H1 (cell line): Measurements from ENCODE around the gene AKT1. TPM values are rescaled to one million over a fixed set of nuclear protein-coding genes. Genes with fewer than 3 reads are reported as not detected.
"Not testable (repeated sequence)": the region's sequence is repeated elsewhere in the genome, so short reads cannot be mapped to it uniquely, and the experiment has no call there.

Experiments
- CTCF ChIA-PET: fragments of 300-600 bp; sonication (Branson Sonifier 250); formaldehyde crosslinking; loops from one replicate; lab custom pipeline; 2021; ENCODE audit not compliant: partially characterized antibody; lab: Charles Lee
- POLR2A ChIA-PET: fragments of 300-600 bp; sonication (Branson Sonifier 250); formaldehyde crosslinking; loops from one replicate; lab custom pipeline; 2021; ENCODE audit warnings: inconsistent platforms; ENCODE audit not compliant: partially characterized antibody; lab: Charles Lee
- DNase-seq, 2 experiments: peaks; one replicate each; pipeline versions ENCODE4 v3.0.0 to v3.0.0-alpha.2; 2010 to 2022; ENCODE audit warnings: low spot score in 2 of 2, low read depth in 1 of 2, mixed read lengths in 1 of 2
- FAIRE-seq: peaks from 2 replicates; lab custom pipeline; 2011; peaks lifted over from hg19 to GRCh38; lab: Jason Lieb, UNC
- H2AFZ ChIP-seq: 2 replicates; pipeline ENCODE4 v1.8.1; 2012; ENCODE audit warnings: low read length, inconsistent platforms
- H2AK5ac ChIP-seq: 2 replicates; pipeline ENCODE4 v1.6.1; 2013; ENCODE audit warnings: low read depth, low read length
- H2BK120ac ChIP-seq: replicated peaks from 2 replicates; pipeline ENCODE3; 2013; ENCODE audit warnings: low read depth, low read length, inconsistent platforms
- H2BK12ac ChIP-seq: 2 replicates; pipeline ENCODE4 v1.6.1; 2013; ENCODE audit warnings: low read depth, low read length
- H2BK15ac ChIP-seq: 2 replicates; pipeline ENCODE4 v1.6.1; 2013; ENCODE audit warnings: low read length
- H2BK20ac ChIP-seq: 2 replicates; pipeline ENCODE4 v1.6.1; 2013; ENCODE audit warnings: low read length
- H2BK5ac ChIP-seq: 2 replicates; pipeline ENCODE4 v1.6.1; 2013; ENCODE audit warnings: low read depth, low read length
- H3K14ac ChIP-seq: 2 replicates; pipeline ENCODE4 v1.6.1; 2013; ENCODE audit warnings: inconsistent platforms; ENCODE audit not compliant: insufficient read length
- H3K18ac ChIP-seq: 2 replicates; pipeline ENCODE4 v1.6.1; 2013; ENCODE audit warnings: low read length; ENCODE audit errors: extremely low read depth
- H3K23ac ChIP-seq: 2 replicates; pipeline ENCODE4 v1.6.1; 2013; ENCODE audit warnings: inconsistent platforms; ENCODE audit not compliant: insufficient read length
- H3K23me2 ChIP-seq: 2 replicates; pipeline ENCODE4 v1.6.1; 2013; ENCODE audit warnings: low read depth, low read length
- H3K27ac ChIP-seq: 2 replicates; pipeline ENCODE4 v1.6.1; 2011; ENCODE audit warnings: low read depth, low read length, inconsistent platforms
- H3K27me3 ChIP-seq, 4 experiments: replicated peaks in 1 of 4; 1 replicate in 1 of 4; 2 replicates in 3 of 4; pipeline versions ENCODE4 v1.6.1 to v1.8.1; 2011 to 2013; ENCODE audit warnings: low read length in 3 of 4, mild to moderate bottlenecking in 3 of 4, inconsistent platforms in 2 of 4, mixed read lengths in 2 of 4, moderate library complexity in 1 of 4; ENCODE audit not compliant: control insufficient read depth in 3 of 4, insufficient read depth in 3 of 4; ENCODE audit errors: extremely low read depth in 1 of 4
- H3K36me3 ChIP-seq, 4 experiments: 2 replicates each; pipeline versions ENCODE4 v1.6.1 to v1.8.1; 2011 to 2013; ENCODE audit warnings: mild to moderate bottlenecking in 4 of 4, low read length in 3 of 4, moderate library complexity in 2 of 4, control low read depth in 1 of 4, inconsistent platforms in 1 of 4; ENCODE audit not compliant: insufficient read depth in 4 of 4, control insufficient read depth in 2 of 4
- H3K4ac ChIP-seq: replicated peaks from 2 replicates; pipeline ENCODE3; 2013; ENCODE audit warnings: low read length, low read depth, mixed read lengths, inconsistent platforms; ENCODE audit not compliant: insufficient read length
- H3K4me1 ChIP-seq, 4 experiments: replicated peaks in 1 of 4; 1 replicate in 1 of 4; 2 replicates in 3 of 4; pipeline versions ENCODE4 v1.6.1 to v1.8.1; 2011 to 2013; ENCODE audit warnings: low read length in 3 of 4, inconsistent platforms in 2 of 4, mixed read lengths in 1 of 4; ENCODE audit not compliant: insufficient read depth in 4 of 4, control insufficient read depth in 3 of 4
- H3K4me2 ChIP-seq, 2 experiments: 2 replicates each; pipeline versions ENCODE4 v1.6.1 to v1.8.1; 2011 to 2013; ENCODE audit warnings: low read depth in 2 of 2, low read length in 2 of 2, control low read depth in 1 of 2, inconsistent platforms in 1 of 2, mild to moderate bottlenecking in 1 of 2; ENCODE audit not compliant: insufficient read depth in 1 of 2
- H3K4me3 ChIP-seq, 4 experiments: fragments of 200-600, 300-600 bp in 1 of 4; sonication (generic), shearing (Covaris generic), sonication (Bioruptor Twin) in 1 of 4; 2 replicates each; pipeline versions ENCODE4 v1.5.1 to v1.8.1; 2011 to 2016; ENCODE audit warnings: low read length in 4 of 4, low read depth in 3 of 4, control low read depth in 2 of 4, inconsistent platforms in 2 of 4, mild to moderate bottlenecking in 2 of 4, mixed read lengths in 1 of 4, moderate library complexity in 1 of 4; ENCODE audit not compliant: insufficient read depth in 2 of 4; ENCODE audit errors: extremely low read depth in 1 of 4
- H3K56ac ChIP-seq: replicated peaks from 2 replicates; pipeline ENCODE3; 2013; ENCODE audit warnings: low read depth, mild to moderate bottlenecking, mixed read lengths, low read length, inconsistent platforms; ENCODE audit not compliant: insufficient read length
- H3K79me1 ChIP-seq: 2 replicates; pipeline ENCODE4 v1.6.1; 2013; ENCODE audit warnings: low read depth, low read length, control low read depth
- H3K79me2 ChIP-seq, 2 experiments: 2 replicates each; pipeline versions ENCODE4 v1.6.1 to v1.8.1; 2012 to 2013; ENCODE audit warnings: low read length in 2 of 2, mild to moderate bottlenecking in 2 of 2, inconsistent platforms in 1 of 2; ENCODE audit not compliant: insufficient read depth in 2 of 2, control insufficient read depth in 1 of 2
- H3K9ac ChIP-seq, 4 experiments: replicated peaks in 1 of 4; 1 replicate in 1 of 4; 2 replicates in 3 of 4; pipeline versions ENCODE4 v1.6.1 to v1.8.1; 2011 to 2013; ENCODE audit warnings: low read depth in 3 of 4, low read length in 3 of 4, control low read depth in 2 of 4, mild to moderate bottlenecking in 2 of 4, moderate library complexity in 2 of 4, inconsistent platforms in 1 of 4; ENCODE audit errors: extremely low read depth in 1 of 4
- H3K9me3 ChIP-seq, 2 experiments: 2 replicates each; pipeline versions ENCODE4 v1.6.1 to v1.8.1; 2012 to 2013; ENCODE audit warnings: mild to moderate bottlenecking in 2 of 2, moderate library complexity in 2 of 2, control low read depth in 1 of 2, inconsistent platforms in 1 of 2, low read depth in 1 of 2, low read length in 1 of 2, mixed read lengths in 1 of 2; ENCODE audit not compliant: insufficient read depth in 2 of 2
- H4K20me1 ChIP-seq, 2 experiments: replicated peaks in 1 of 2; 2 replicates each; pipeline versions ENCODE3 to v1.8.1; 2011 to 2013; ENCODE audit warnings: inconsistent platforms in 2 of 2, low read length in 2 of 2, mild to moderate bottlenecking in 1 of 2; ENCODE audit not compliant: insufficient read depth in 2 of 2, control insufficient read depth in 1 of 2
- H4K5ac ChIP-seq: 2 replicates; pipeline ENCODE4 v1.6.1; 2013; ENCODE audit warnings: low read length, low read depth, mixed read lengths, inconsistent platforms; ENCODE audit not compliant: insufficient read length
- H4K8ac ChIP-seq: 2 replicates; pipeline ENCODE4 v1.8.0; 2013; ENCODE audit warnings: mild to moderate bottlenecking, moderate library complexity, low read length, inconsistent platforms; ENCODE audit not compliant: insufficient read depth; ENCODE audit errors: extremely low read depth
- H4K91ac ChIP-seq: replicated peaks from 2 replicates; pipeline ENCODE3; 2013; ENCODE audit warnings: low read length, mixed read lengths, inconsistent platforms; ENCODE audit not compliant: insufficient read length
- WGBS, 2 experiments: shearing (Covaris generic) in 1 of 2; methylation state at CpG; one replicate each; pipeline versions ENCODE4 v1.1.6 to v1.1.7; 2013 to 2015; ENCODE audit warnings: low lambda C conversion rate in 2 of 2, mixed read lengths in 2 of 2, inconsistent platforms in 1 of 2, low coverage in 1 of 2, missing lambda C conversion rate in 1 of 2; ENCODE audit not compliant: insufficient replicate concordance in 2 of 2, insufficient coverage in 1 of 2, insufficient read length in 1 of 2; ENCODE audit errors: extremely low coverage in 1 of 2, missing lambda C conversion rate in 1 of 2; 5-methylcytosine and 5-hydroxymethylcytosine counted together
- polyA plus RNA-seq, 7 experiments: library from polyadenylated mRNA; depleted of rRNA in 3 of 7; stranded (reverse) in 5 of 7; unstranded in 2 of 7; fragments of >200 nt in 5 of 7; fragments of 200-250 nt in 2 of 7; gene quantifications; 1 replicate in 5 of 7; 2 replicates in 1 of 7; 4 replicates in 1 of 7; pipeline versions ENCODE4 v1.2.1 to v1.2.3, GENCODE V29; 2011 to 2013; ENCODE audit warnings: missing spikeins in 2 of 7, mixed read lengths in 2 of 7
- total RNA-seq: library from RNA; stranded (reverse); fragmentation: NEBNext Ultra II Directional; extraction: Animal tissue kit (Norgen Biotek cat#: 25700); gene quantifications from 2 replicates; pipeline ENCODE4 v1.2.1, GENCODE V29; 2021

The AKT1 gene
- total and polyA plus RNA-seq, 2 of the 8 experiments (the other 6 are each of a cell fraction or from before 2014, with no cell fraction given): 68.1 to 71.5 TPM

- WGBS, 2 experiments: 85% methylated on average over 9 of the region's 41 CpGs; no CpG with 5 or more reads in 1 of the 2 experiments
- H3K4me3 ChIP-seq, H2BK5ac ChIP-seq, H4K20me1 ChIP-seq, H3K79me2 ChIP-seq, H3K27me3 ChIP-seq, H3K14ac ChIP-seq, H3K56ac ChIP-seq, H2BK20ac ChIP-seq, H3K4ac ChIP-seq, H2BK120ac ChIP-seq, H4K91ac ChIP-seq, H3K4me2 ChIP-seq, H3K36me3 ChIP-seq, H3K18ac ChIP-seq, H2AK5ac ChIP-seq, H2BK12ac ChIP-seq, DNase-seq, FAIRE-seq, H3K9me3 ChIP-seq, H4K8ac ChIP-seq, H3K79me1 ChIP-seq, H2BK15ac ChIP-seq, H3K9ac ChIP-seq, H2AFZ ChIP-seq, H4K5ac ChIP-seq, H3K4me1 ChIP-seq, H3K27ac ChIP-seq, H3K23me2 ChIP-seq, H3K23ac ChIP-seq: not testable (repeated sequence)
- ChIA-PET POLR2A (interaction anchor here (0.6 kb wide), 1 partner anchor 21 kb away, joined by 3 read pairs; no protein-coding TSS in a partner anchor), CTCF (interaction anchor here (1.5 kb wide), 1 partner anchor 8 kb away, joined by 5 read pairs; no protein-coding TSS in a partner anchor)
Observed at GRCh38 chr14:104836171-104836935, 40.8 kb upstream of the AKT1 start.
